ENCODE data around the gene KLF13.

The KLF13 gene

DNA sequence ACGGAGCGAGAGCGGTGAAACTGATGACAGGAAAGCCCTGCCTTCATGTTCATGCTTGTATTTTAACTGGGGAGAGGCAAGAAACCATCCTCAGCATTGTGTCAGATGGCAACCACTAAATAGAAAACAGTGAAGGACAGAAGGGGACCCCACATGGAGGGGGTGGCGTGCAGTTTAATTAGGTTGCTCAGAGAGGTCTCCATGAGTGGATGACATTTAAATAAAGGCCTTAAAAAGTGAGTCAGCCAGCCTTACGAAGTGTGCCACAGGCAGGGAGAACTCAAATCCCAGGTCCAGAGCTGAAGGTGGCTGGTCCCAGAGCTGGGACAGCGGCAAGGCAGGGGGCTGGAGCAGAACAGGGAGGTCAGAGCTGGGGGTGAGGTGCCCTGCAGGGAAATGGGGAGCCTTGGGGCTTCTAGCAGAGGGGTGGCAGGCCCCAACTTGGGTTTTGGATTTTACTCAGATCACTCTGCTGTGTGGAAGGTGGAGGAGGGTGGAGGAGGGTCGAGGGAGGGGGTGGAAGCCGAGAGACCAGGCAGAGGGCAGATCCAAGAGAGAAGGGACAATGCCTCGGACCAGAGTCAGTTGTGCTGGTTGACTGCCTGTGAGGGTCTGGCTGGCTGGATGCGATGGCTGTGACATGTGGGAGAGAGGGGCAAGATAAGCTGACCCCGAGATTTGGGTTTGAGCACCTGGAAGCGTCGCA lies 73.7 kb downstream of the KLF13 start:
- peaks cover 28% of the 10 kb centered on the region for H3K27me3 Mint-ChIP-seq (ENCODE audit: low read depth)
- H3K36me3 Mint-ChIP-seq (ENCODE audit: low read depth), result no peaks in the 10 kb centered on the region
- peaks cover 6% of the 10 kb centered on the region for H3K9me3 Mint-ChIP-seq
- H3K4me3 Mint-ChIP-seq, result no peak overlapping the region
- H3K4me1 Mint-ChIP-seq, result no peaks in the 10 kb centered on the region
- H3K27ac Mint-ChIP-seq, result no peak overlapping the region
- TF ChIP-seq, protein P1, sequence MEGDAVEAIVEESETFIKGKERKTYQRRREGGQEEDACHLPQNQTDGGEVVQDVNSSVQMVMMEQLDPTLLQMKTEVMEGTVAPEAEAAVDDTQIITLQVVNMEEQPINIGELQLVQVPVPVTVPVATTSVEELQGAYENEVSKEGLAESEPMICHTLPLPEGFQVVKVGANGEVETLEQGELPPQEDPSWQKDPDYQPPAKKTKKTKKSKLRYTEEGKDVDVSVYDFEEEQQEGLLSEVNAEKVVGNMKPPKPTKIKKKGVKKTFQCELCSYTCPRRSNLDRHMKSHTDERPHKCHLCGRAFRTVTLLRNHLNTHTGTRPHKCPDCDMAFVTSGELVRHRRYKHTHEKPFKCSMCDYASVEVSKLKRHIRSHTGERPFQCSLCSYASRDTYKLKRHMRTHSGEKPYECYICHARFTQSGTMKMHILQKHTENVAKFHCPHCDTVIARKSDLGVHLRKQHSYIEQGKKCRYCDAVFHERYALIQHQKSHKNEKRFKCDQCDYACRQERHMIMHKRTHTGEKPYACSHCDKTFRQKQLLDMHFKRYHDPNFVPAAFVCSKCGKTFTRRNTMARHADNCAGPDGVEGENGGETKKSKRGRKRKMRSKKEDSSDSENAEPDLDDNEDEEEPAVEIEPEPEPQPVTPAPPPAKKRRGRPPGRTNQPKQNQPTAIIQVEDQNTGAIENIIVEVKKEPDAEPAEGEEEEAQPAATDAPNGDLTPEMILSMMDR (IDR thresholded peaks at IDR 0.05; ENCODE audit: unreplicated experiment in 3 of 3), result no peak

DNA sequence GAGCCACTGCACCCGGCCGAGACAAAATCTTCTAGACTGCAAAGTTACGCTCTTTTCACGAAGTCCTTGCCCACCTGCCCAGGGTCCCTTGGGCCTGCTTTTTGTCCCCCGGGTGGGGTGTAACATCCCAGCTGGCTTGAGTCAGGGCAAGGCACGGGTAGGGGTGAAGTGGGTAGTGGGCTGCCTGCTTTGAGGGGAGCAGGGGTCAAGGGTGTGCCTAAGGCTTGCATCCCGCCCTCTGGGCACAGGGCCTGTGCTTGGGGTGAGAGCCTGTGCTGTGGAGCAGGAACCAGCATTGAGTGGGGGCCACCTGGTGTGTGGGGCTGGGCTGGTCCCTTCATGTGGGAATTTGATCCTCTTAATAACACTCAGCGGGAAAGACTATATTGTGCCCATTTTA lies 74.6 kb downstream of the KLF13 start:
- TF ChIP-seq, protein P1 (IDR thresholded peaks at IDR 0.05; ENCODE audit: unreplicated experiment in 3 of 3), result no peak
- Mint-ChIP-seq H3K9me3 (peaks cover 11% of the 10 kb centered on the region), H3K4me1 (no peaks in the 10 kb centered on the region), H3K4me3 (no peak overlapping the region), H3K27ac (no peak overlapping the region), H3K27me3 (ENCODE audit: low read depth) (peaks cover 22% of the 10 kb centered on the region), H3K36me3 (ENCODE audit: low read depth) (no peaks in the 10 kb centered on the region)

DNA sequence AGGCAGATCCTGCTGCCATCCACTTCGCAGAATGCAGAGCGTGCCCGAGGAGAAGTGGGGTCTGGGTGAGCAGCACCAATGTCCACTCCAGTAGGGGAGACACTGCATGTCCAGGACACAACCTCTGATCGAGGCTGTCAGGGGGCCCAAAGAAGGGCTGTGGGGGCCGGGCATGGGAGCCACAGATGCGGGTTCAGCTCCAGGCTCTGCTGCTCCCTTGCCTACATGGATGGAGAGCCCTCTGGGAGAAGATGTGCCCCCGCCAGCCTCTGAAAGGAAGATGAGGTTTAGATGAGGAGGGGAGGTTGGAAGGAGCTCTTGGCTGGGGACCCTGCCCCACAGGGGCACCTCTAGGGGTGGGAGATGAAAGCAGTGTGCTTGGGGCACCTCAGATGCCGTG lies 75.4 kb downstream of the KLF13 start:
- peaks cover 24% of the 10 kb centered on the region for H3K27me3 Mint-ChIP-seq (ENCODE audit: low read depth)

DNA sequence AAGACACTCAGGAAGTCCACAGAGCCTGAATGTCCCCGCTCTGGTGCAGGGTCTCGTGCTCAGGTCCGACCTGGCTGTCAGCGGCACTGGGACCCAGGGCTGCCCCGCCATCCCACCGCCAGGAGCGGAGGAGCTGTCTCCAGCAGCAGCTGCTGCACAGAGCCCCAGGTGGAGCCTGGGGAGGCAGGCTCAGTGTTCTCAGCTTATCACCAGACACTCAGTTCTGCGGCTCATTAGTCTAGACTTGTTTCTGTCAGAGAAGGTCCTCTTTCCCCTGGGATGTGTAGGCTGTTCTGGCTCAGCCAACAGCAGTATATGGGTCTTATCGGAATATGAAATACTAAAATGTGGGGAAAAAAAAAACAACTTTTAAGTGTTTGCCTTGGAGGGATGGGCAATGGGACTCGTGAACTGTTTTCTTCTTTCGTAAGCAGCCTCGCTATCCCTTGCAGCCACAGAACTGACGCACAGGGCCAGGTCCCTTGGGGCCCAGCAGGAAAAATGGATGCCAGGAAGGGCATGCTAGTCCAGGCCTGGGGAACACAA lies 75.9 kb downstream of the KLF13 start:
- TF ChIP-seq, protein P1 (IDR thresholded peaks at IDR 0.05; ENCODE audit: unreplicated experiment in 3 of 3), result no peak
- Mint-ChIP-seq H3K36me3 (ENCODE audit: low read depth) (peaks cover 5% of the 10 kb centered on the region), H3K9me3 (peaks cover 22% of the 10 kb centered on the region), H3K27me3 (ENCODE audit: low read depth) (peaks cover 24% of the 10 kb centered on the region), H3K4me3 (no peak overlapping the region), H3K4me1 (no peaks in the 10 kb centered on the region), H3K27ac (no peak overlapping the region)

More for the DNA sequence above, 75.4 kb downstream of the KLF13 start:
- Mint-ChIP-seq H3K4me1 (no peaks in the 10 kb centered on the region), H3K4me3 (no peak overlapping the region), H3K27ac (no peak overlapping the region), H3K9me3 (peaks cover 16% of the 10 kb centered on the region), H3K36me3 (ENCODE audit: low read depth) (peaks cover 3% of the 10 kb centered on the region)
- TF ChIP-seq, protein P1 (IDR thresholded peaks at IDR 0.05; ENCODE audit: unreplicated experiment in 3 of 3), result no peak

DNA sequence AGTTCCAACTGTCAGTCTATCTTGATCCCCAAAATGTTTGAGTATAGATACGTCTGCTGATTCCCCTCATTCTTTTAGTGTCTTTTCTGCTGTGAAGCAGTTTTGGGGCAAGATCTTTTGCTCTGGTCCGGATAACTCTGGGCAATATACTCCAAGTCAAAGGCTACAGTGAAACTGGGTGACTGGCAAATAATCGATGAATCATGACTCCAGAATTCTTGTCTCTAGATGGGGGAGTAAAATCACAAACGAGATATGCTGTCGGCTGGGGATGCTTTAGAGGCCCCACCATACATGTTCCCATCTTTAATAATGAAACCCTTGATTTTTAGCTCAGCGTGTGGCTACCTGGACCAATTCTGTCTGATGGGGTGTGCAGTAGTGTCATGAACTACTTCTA lies 76.5 kb downstream of the KLF13 start:
- Mint-ChIP-seq H3K27me3 (ENCODE audit: low read depth) (peaks cover 24% of the 10 kb centered on the region), H3K4me1 (no peaks in the 10 kb centered on the region), H3K9me3 (peaks cover 24% of the 10 kb centered on the region), H3K4me3 (no peak overlapping the region), H3K27ac (no peak overlapping the region), H3K36me3 (ENCODE audit: low read depth) (peaks cover 5% of the 10 kb centered on the region)
- TF ChIP-seq, protein P1 (IDR thresholded peaks at IDR 0.05; ENCODE audit: unreplicated experiment in 3 of 3), result no peak

DNA sequence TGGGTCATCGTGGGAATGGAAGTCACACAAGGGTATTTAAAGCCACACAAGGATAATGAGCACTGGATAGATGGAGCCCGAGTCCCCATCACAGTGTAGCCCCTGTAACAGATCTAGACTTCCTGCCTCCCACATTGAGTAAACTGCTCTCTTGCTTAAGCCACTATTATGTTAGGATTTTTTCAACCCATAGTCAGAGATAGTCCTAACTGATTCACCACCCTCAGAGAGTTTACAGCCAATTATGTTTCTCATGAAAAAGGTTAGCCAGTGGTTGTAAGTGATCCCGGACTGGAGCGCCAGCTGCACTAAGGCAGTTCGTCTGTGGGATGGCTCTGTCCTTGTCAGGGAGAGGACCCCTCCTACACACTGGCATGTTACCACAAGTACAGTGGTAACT lies 77.0 kb downstream of the KLF13 start:
- Mint-ChIP-seq H3K36me3 (ENCODE audit: low read depth) (peaks cover 5% of the 10 kb centered on the region), H3K27ac (no peak overlapping the region), H3K4me3 (no peak overlapping the region), H3K4me1 (no peaks in the 10 kb centered on the region), H3K27me3 (ENCODE audit: low read depth) (peaks cover 24% of the 10 kb centered on the region), H3K9me3 (peaks cover 28% of the 10 kb centered on the region)
- TF ChIP-seq, protein P1 (IDR thresholded peaks at IDR 0.05; ENCODE audit: unreplicated experiment in 3 of 3), result no peak
